Panc1 (cell line): Measurements from ENCODE around the gene KCNMA1. TPM values are rescaled to one million over a fixed set of nuclear protein-coding genes. Genes with fewer than 3 reads are reported as not detected.

Experiments used
- ATAC-seq: fragments of 200-7000 bp; cut with Tn5 transposase; 2 replicates; pipeline ENCODE4 v1.9.1; 2020; ENCODE audit warnings: mild to moderate bottlenecking, moderate library complexity
- BruUV-seq: library from RNA; stranded (reverse); fragments of 400-500 nt; replicated peaks from 2 replicates; lab custom pipeline; 2021; lab: Mats Ljungman, UMichigan
- CTCF ChIA-PET: fragments of 300-600 bp; sonication (Branson Sonifier 250); formaldehyde crosslinking; loops from one replicate; lab custom pipeline; 2022; ENCODE audit warnings: antibody characterized with exemption; lab: Charles Lee
- POLR2A ChIA-PET: fragments of 300-600 bp; sonication (Branson Sonifier 250); formaldehyde crosslinking; loops from one replicate; lab custom pipeline; 2022; ENCODE audit warnings: antibody characterized with exemption; lab: Charles Lee
- DNase-seq: peaks from one replicate; pipeline ENCODE4 v3.0.0-alpha.2; 2010; ENCODE audit warnings: low read depth, low spot score
- H3K27ac ChIP-seq: 2 replicates; pipeline ENCODE4 v1.5.1; 2011; ENCODE audit warnings: mild to moderate bottlenecking, low read length, inconsistent platforms
- H3K27me3 ChIP-seq: fragments of 200-500 bp; sonication (Bioruptor generic); 2 replicates; pipeline ENCODE4 v1.6.0; 2014; ENCODE audit warnings: low read length, inconsistent platforms; ENCODE audit not compliant: control insufficient read depth, insufficient read depth
- H3K36me3 ChIP-seq: fragments of 200-500 bp; sonication (Bioruptor generic); 2 replicates; pipeline ENCODE4 v1.5.1; 2014; ENCODE audit warnings: inconsistent platforms, mild to moderate bottlenecking, low read length, moderate library complexity; ENCODE audit not compliant: control insufficient read depth, insufficient read depth
- H3K4me1 ChIP-seq: 2 replicates; pipeline ENCODE4 v1.5.1; 2011; ENCODE audit warnings: inconsistent platforms, mild to moderate bottlenecking, low read length, moderate library complexity; ENCODE audit not compliant: control insufficient read depth, insufficient read depth
- H3K4me3 ChIP-seq, 2 experiments: 2 replicates each; pipeline ENCODE4 v1.5.1; 2011 to 2012; ENCODE audit warnings: low read depth in 2 of 2, low read length in 2 of 2, mild to moderate bottlenecking in 2 of 2, inconsistent platforms in 1 of 2, moderate library complexity in 1 of 2
- H3K9me3 ChIP-seq: fragments of 200-500 bp; sonication (Bioruptor generic); 2 replicates; pipeline ENCODE4 v1.5.1; 2014; ENCODE audit warnings: low read depth, mild to moderate bottlenecking, inconsistent platforms, low read length, moderate library complexity; ENCODE audit not compliant: control insufficient read depth, insufficient read depth
- POLR2AphosphoS5 ChIP-seq: IDR thresholded peaks from 2 replicates; pipeline ENCODE4 v1.6.1; 2012; ENCODE audit warnings: mild to moderate bottlenecking, low read depth, low read length, moderate library complexity
- REST ChIP-seq, 2 experiments: IDR thresholded peaks; 2 replicates each; pipeline ENCODE4 v1.6.1; 2011 to 2012; ENCODE audit warnings: low read depth in 2 of 2, control low read depth in 1 of 2, low read length in 1 of 2, mild to moderate bottlenecking in 1 of 2, moderate library complexity in 1 of 2; ENCODE audit not compliant: insufficient read depth in 1 of 2
- SIN3A ChIP-seq: IDR thresholded peaks from 2 replicates; pipeline ENCODE4 v1.6.1; 2012; ENCODE audit warnings: low read depth, mild to moderate bottlenecking, low read length, moderate library complexity, borderline replicate concordance; ENCODE audit not compliant: insufficient read depth
- TCF7L2 ChIP-seq: IDR thresholded peaks from 2 replicates; pipeline ENCODE4 v1.6.1; 2011; ENCODE audit warnings: mild to moderate bottlenecking, low read depth, low read length, inconsistent platforms
- in situ Hi-C: cut with HindIII; loops from 2 replicates; pipeline ENCODE4 v1.10.0; 2016; ENCODE audit warnings: low sequenced_read_pairs, low pct_unique_long_range_greater_than_20kb
- intact Hi-C: fragments of 100-400 bp; cut with micrococcal nuclease; formaldehyde crosslinking; loops from one replicate; pipeline ENCODE4 v1.10.0; 2022; ENCODE audit not compliant: unreplicated experiment
- total RNA-seq: library from RNA; stranded (reverse); gene quantifications from one replicate; pipeline ENCODE4 v1.2.1, GENCODE V29; 2021; ENCODE audit not compliant: unreplicated experiment
- TF ChIP-seq, protein P1 (sequence below): fragments of 450-650 bp; IDR thresholded peaks from 2 replicates; pipeline ENCODE4 v1.5.1; 2017; ENCODE audit warnings: mild to moderate bottlenecking

The KCNMA1 gene
- total RNA-seq, 1 experiment from 2014 or later, result 91.9 TPM

DNA sequence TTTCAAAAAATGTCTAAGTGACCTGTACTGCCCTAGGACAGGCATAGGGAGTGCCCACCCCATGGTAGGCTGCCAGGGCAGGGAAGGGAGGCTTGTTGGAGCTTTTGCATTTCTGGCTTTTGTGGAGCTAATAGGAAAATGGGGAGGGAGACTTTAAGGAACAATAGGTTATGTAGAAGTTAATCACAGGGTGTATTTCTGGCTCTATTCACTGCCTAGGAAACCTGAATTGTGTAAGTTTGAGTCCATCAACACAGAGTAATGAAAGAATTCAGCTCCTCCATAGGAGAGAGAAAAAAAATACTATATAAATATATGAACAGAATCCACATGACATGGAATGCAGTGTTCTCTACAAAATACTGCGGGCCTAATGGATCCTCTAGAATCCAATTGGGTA lies 661.5 kb downstream of the KCNMA1 start:
- CTCF ChIA-PET, result no interaction called here

GRCh38 chr10:76975126-76975525 lies 662.5 kb downstream of the KCNMA1 start:
- Histone ChIP-seq H3K27me3 (no peaks in the 10 kb centered on the region), H3K4me3 (no peak overlapping the region), H3K27ac (no peak overlapping the region), H3K36me3 (no peaks in the 10 kb centered on the region), H3K4me1 (no peaks in the 10 kb centered on the region), H3K9me3 (no peaks in the 10 kb centered on the region)
- in situ Hi-C loops (no loop called here), intact Hi-C loops (no loop called here)
- TF ChIP-seq, protein P1, sequence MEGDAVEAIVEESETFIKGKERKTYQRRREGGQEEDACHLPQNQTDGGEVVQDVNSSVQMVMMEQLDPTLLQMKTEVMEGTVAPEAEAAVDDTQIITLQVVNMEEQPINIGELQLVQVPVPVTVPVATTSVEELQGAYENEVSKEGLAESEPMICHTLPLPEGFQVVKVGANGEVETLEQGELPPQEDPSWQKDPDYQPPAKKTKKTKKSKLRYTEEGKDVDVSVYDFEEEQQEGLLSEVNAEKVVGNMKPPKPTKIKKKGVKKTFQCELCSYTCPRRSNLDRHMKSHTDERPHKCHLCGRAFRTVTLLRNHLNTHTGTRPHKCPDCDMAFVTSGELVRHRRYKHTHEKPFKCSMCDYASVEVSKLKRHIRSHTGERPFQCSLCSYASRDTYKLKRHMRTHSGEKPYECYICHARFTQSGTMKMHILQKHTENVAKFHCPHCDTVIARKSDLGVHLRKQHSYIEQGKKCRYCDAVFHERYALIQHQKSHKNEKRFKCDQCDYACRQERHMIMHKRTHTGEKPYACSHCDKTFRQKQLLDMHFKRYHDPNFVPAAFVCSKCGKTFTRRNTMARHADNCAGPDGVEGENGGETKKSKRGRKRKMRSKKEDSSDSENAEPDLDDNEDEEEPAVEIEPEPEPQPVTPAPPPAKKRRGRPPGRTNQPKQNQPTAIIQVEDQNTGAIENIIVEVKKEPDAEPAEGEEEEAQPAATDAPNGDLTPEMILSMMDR, result no peak
- TF ChIP-seq SIN3A, result no peak
- TF ChIP-seq REST (IDR thresholded peaks at IDR 0.05; ENCODE audit: insufficient read depth in 1 of 2, low read depth in 2 of 2, low read length in 1 of 2), result no peak
- TF ChIP-seq POLR2AphosphoS5, result no peak
- no peak for TF ChIP-seq TCF7L2
- ATAC-seq (no peak), DNase-seq (no peak)
- ChIA-PET CTCF (no interaction called here), POLR2A (no interaction called here)
- BruUV-seq, result no TSS peak

More for the DNA sequence above, 661.5 kb downstream of the KCNMA1 start:
- in situ Hi-C loops (no loop called here), intact Hi-C loops (no loop called here)
- Histone ChIP-seq H3K4me3 (no peak overlapping the region), H3K36me3 (no peaks in the 10 kb centered on the region), H3K9me3 (no peaks in the 10 kb centered on the region), H3K4me1 (no peaks in the 10 kb centered on the region), H3K27ac (no peak overlapping the region), H3K27me3 (no peaks in the 10 kb centered on the region)
- TF ChIP-seq SIN3A, result no peak
- TF ChIP-seq, protein P1, result no peak
- no peak for TF ChIP-seq TCF7L2
- TF ChIP-seq POLR2AphosphoS5, result no peak
- TF ChIP-seq REST (IDR thresholded peaks at IDR 0.05; ENCODE audit: insufficient read depth in 1 of 2, low read depth in 2 of 2, low read length in 1 of 2), result no peak
- no TSS peak for BruUV-seq
- DNase-seq (no peak), ATAC-seq (no peak)
- POLR2A ChIA-PET, result no interaction called here
